Gastroesophageal sphincter (tissue), 3 donors: ENCODE results near the gene TRIML2.

Experiments used
- CTCF ChIP-seq, 4 experiments: fragments of 200-600 bp in 2 of 4; fragments of 450-650 bp in 2 of 4; sonication (generic) in 1 of 4; IDR thresholded peaks; one replicate each; pipeline ENCODE4 v1.5.1; 2017 to 2019; ENCODE audit warnings: antibody characterized with exemption in 4 of 4, mild to moderate bottlenecking in 2 of 4, moderate library complexity in 2 of 4
- POLR2A ChIP-seq, 2 donors: fragments of 450-650 bp; IDR thresholded peaks; one replicate each; pipeline ENCODE4 v1.6.1; 2017; ENCODE audit warnings: antibody characterized with exemption in 2 of 2, mild to moderate bottlenecking in 2 of 2, moderate library complexity in 1 of 2
- POLR2AphosphoS5 ChIP-seq: sonication (generic); formaldehyde crosslinking; IDR thresholded peaks from one replicate; pipeline ENCODE4 v1.6.1; 2017; ENCODE audit warnings: antibody characterized with exemption

- no peak for TF ChIP-seq CTCF (IDR thresholded peaks at IDR 0.05)
- TF ChIP-seq POLR2A (IDR thresholded peaks at IDR 0.05): no peak
- no peak for TF ChIP-seq POLR2AphosphoS5
Measured at GRCh38 chr4:188147176-188147575, 37.8 kb upstream of the TRIML2 start.
